Progenitor cell of endocrine pancreas (in vitro differentiated cells): ENCODE data around the gene RNF150. TPM values are rescaled to one million over a fixed set of nuclear protein-coding genes. Genes with fewer than 3 reads are reported as not detected.

Experiments used
- DNase-seq: peaks from one replicate; pipeline ENCODE4 v3.0.0; 2021; ENCODE audit warnings: low spot score; ENCODE audit not compliant: unreplicated experiment
- H3K27ac Mint-ChIP-seq: 2 replicates; pipeline ENCODE4 v1.8.0; 2021; ENCODE audit warnings: mild to moderate bottlenecking, moderate library complexity, mixed read lengths
- H3K27me3 Mint-ChIP-seq: 2 replicates; pipeline ENCODE4 v1.8.0; 2021; ENCODE audit warnings: mixed read lengths
- H3K36me3 Mint-ChIP-seq: 2 replicates; pipeline ENCODE4 v1.8.0; 2022; ENCODE audit warnings: mixed read lengths; ENCODE audit not compliant: insufficient read depth
- H3K4me1 Mint-ChIP-seq: 2 replicates; pipeline ENCODE4 v1.8.0; 2021; ENCODE audit warnings: low read depth, mixed read lengths
- H3K4me3 Mint-ChIP-seq: 2 replicates; pipeline ENCODE4 v1.8.0; 2021; ENCODE audit warnings: low read depth, mild to moderate bottlenecking, moderate library complexity, mixed read lengths
- H3K9me3 Mint-ChIP-seq: 2 replicates; pipeline ENCODE4 v1.8.0; 2021; ENCODE audit warnings: low read depth, mixed read lengths
- total RNA-seq: library from RNA; stranded (reverse); gene quantifications from 2 replicates; pipeline ENCODE4 v1.2.1, GENCODE V29; 2021
- TF ChIP-seq, protein P1 (sequence below): fragments of 200-600 bp; sonication (generic); IDR thresholded peaks from one replicate; pipeline ENCODE4 v1.5.0; 2021; ENCODE audit warnings: antibody characterized with exemption, mild to moderate bottlenecking; ENCODE audit not compliant: unreplicated experiment

The RNF150 gene
- total RNA-seq, 1 donor from 2014 or later = 23.1 TPM

DNA sequence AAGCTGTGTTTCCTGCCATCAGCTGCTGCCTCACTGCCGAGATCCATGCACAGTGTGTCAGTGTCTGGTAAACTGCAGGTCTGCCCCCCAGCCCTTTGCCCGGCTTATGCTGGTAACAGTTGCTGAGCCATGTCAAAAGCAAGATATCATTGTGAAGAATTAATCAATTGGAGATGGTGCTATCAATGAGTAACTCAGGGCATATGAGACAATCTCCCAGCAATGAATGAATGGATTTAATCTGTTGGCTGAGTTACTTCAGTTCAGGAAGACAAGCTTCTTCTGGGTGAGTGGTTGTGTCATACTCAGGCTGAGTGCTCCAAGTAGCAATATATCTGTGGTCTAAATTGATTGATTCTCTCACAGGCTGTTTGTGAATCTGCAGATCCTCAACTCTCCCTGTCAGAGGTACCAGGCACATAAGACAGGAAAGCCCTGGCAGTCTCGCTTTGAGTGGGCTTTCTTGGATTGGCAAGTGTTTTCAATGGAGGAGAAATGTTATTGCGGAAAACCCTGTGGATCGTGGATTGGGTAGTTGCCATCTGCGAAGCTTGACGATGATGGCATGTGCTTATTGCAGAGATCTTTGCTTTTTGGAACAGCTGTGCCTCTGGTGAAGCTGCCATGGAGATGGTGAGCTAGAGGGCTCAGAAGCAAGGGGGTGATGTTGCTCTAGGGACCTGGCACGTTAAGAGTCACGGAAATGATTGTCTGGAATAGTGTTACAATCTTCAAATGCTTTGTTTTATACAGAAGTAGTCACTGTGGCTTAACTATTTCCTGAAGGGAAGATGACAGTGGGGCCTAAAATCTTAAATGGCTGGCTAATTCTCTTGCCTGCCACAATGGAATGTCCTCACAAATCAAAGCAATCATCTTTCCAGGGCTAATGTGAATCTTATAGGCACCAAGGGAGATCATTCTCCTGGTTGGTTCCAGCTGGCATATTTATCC, 229.5 kb downstream of the RNF150 start:
- peaks cover 4% of the 10 kb centered on the region for H3K36me3 Mint-ChIP-seq
- no peak overlapping the region for H3K4me3 Mint-ChIP-seq
- TF ChIP-seq, protein P1, sequence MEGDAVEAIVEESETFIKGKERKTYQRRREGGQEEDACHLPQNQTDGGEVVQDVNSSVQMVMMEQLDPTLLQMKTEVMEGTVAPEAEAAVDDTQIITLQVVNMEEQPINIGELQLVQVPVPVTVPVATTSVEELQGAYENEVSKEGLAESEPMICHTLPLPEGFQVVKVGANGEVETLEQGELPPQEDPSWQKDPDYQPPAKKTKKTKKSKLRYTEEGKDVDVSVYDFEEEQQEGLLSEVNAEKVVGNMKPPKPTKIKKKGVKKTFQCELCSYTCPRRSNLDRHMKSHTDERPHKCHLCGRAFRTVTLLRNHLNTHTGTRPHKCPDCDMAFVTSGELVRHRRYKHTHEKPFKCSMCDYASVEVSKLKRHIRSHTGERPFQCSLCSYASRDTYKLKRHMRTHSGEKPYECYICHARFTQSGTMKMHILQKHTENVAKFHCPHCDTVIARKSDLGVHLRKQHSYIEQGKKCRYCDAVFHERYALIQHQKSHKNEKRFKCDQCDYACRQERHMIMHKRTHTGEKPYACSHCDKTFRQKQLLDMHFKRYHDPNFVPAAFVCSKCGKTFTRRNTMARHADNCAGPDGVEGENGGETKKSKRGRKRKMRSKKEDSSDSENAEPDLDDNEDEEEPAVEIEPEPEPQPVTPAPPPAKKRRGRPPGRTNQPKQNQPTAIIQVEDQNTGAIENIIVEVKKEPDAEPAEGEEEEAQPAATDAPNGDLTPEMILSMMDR = no peak
- peak overlapping the region; percentile 68 for H3K27ac Mint-ChIP-seq
- H3K9me3 Mint-ChIP-seq = no peaks in the 10 kb centered on the region
- H3K4me1 Mint-ChIP-seq = peaks cover 15% of the 10 kb centered on the region
- DNase-seq = no peak
- H3K27me3 Mint-ChIP-seq = no peaks in the 10 kb centered on the region

DNA sequence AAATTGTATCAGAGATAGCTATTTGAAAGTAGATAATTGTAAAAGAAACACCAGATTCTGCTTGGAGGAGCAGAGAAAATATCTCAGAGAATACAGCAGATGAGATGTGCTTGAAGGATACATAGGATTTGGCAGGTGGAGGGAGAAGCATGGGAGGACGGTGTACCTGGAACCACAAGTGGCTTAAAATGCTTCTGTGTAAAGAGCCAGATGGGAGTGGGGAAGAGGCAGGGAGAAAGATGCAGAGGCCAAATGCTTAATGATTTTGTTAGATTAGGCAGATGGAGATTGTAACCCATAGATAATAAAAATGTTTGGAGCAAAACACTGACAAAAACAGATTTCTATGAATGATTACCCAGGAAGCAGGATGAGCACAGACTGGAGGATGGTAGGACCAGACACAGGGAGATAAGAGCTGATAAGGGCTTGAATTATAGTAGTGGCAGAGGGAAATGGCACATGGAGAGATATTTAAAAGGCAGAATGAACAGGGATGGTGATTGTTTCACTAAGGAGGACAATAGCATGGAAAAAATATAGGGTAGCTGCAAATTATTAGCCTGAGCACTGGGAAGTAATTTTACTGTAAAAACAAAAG, 231.4 kb downstream of the RNF150 start:
- Mint-ChIP-seq H3K4me1 (peaks cover 15% of the 10 kb centered on the region), H3K27ac (no peak overlapping the region), H3K9me3 (no peaks in the 10 kb centered on the region), H3K36me3 (peaks cover 4% of the 10 kb centered on the region), H3K27me3 (no peaks in the 10 kb centered on the region), H3K4me3 (no peak overlapping the region)
- DNase-seq = no peak
- TF ChIP-seq, protein P1 = no peak

DNA sequence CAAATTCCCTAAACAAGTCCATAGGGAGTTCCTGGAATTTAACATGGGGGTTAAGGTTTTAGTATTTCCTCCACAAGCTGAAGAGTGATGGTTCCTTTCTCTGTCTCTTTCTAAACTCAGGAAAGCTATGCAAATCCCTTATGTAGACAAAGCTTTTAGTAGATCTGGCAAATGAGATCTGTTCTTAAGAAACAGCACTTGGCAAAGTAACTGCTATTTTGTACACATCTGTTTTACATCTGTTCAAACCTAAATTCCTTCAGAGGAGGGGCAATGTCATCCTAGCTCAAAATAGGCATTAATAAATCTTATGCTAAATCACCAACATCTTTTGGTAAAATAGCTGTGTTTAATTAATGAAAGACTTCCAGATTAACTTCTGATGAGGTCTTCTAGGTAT, 239.3 kb downstream of the RNF150 start:
- no peaks in the 10 kb centered on the region for H3K9me3 Mint-ChIP-seq
- TF ChIP-seq, protein P1 = no peak
- no peak overlapping the region for H3K4me3 Mint-ChIP-seq
- no peaks in the 10 kb centered on the region for H3K36me3 Mint-ChIP-seq
- DNase-seq = no peak
- peaks cover 5% of the 10 kb centered on the region for H3K4me1 Mint-ChIP-seq
- no peaks in the 10 kb centered on the region for H3K27me3 Mint-ChIP-seq
- H3K27ac Mint-ChIP-seq = no peak overlapping the region

DNA sequence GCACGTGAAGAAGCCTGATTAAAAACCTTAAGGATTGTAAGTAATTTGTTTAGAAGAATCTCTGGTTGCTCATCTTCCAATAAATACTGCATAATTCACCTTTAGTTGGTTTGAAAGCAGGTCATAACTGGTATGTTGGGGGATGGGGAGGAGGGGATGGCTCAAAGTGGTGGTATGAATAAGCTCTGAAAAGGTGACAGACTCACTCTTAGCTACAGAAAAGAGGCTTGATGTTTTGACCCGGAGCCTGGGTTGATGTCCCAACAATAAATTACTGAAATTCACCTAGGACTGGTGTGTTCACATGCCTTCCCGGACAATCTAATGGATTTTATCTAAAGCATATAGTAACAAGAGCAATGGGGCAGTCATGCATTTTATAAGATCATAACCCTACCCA, 245.2 kb downstream of the RNF150 start:
- Mint-ChIP-seq H3K9me3 (peaks cover 10% of the 10 kb centered on the region), H3K36me3 (peaks cover 8% of the 10 kb centered on the region), H3K4me3 (no peak overlapping the region), H3K4me1 (peaks cover 6% of the 10 kb centered on the region), H3K27me3 (no peaks in the 10 kb centered on the region), H3K27ac (no peak overlapping the region)
- TF ChIP-seq, protein P1 = no peak
- no peak for DNase-seq

DNA sequence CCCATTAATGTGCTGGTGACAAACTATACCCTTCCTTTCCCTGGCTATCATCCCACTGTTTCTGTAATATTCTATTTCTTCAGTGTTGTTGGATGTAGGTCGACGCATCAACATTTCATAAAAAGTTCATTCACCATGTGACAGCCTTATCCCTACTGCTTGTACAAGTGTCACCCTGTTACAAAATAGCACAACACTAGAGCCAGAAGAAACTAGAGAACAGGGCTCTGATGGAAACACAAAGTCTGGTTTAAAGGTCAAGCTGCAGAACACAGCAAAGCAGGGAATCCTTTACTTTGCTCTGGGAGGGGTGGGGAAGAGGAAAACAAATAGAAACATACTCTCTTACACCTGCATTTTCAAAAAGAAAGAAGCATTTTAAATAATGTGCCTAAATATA, 245.8 kb downstream of the RNF150 start:
- peaks cover 6% of the 10 kb centered on the region for H3K4me1 Mint-ChIP-seq
- H3K9me3 Mint-ChIP-seq = peaks cover 14% of the 10 kb centered on the region
- no peak overlapping the region for H3K4me3 Mint-ChIP-seq
- peaks cover 8% of the 10 kb centered on the region for H3K36me3 Mint-ChIP-seq
- DNase-seq = no peak
- no peaks in the 10 kb centered on the region for H3K27me3 Mint-ChIP-seq
- TF ChIP-seq, protein P1 = no peak
- H3K27ac Mint-ChIP-seq = no peak overlapping the region
